CD14-positive monocyte (primary cell): Measurements from ENCODE around the gene GPER1. TPM values are rescaled to one million over a fixed set of nuclear protein-coding genes. Genes with fewer than 3 reads are reported as not detected.

ENCODE experiments used
- DNase-seq, 3 donors: peaks; one replicate each; pipeline ENCODE4 v3.0.0-alpha.2; 2011 to 2022
- H2AFZ ChIP-seq: 2 replicates; pipeline ENCODE4 v1.6.0; 2012; ENCODE audit warnings: mild to moderate bottlenecking, low read depth, low read length, inconsistent platforms; ENCODE audit not compliant: insufficient read depth, poor library complexity, severe bottlenecking
- H3K27ac ChIP-seq, 2 donors: 1 replicate in 1 of 2; 2 replicates in 1 of 2; pipeline ENCODE4 v1.5.1; 2012 to 2013; ENCODE audit warnings: low read length in 2 of 2, control low read depth in 1 of 2, inconsistent platforms in 1 of 2, low read depth in 1 of 2, mild to moderate bottlenecking in 1 of 2
- H3K27me3 ChIP-seq, 2 donors: one replicate each; pipeline versions ENCODE4 v1.6.0 to v1.6.1; 2011 to 2013; ENCODE audit warnings: low read length in 2 of 2; ENCODE audit not compliant: control insufficient read depth in 2 of 2, insufficient read depth in 2 of 2
- H3K36me3 ChIP-seq, 2 donors: replicated peaks in 1 of 2; 1 replicate in 1 of 2; 2 replicates in 1 of 2; pipeline versions ENCODE4 v1.5.1 to v1.6.1; 2012 to 2013; ENCODE audit warnings: low read length in 2 of 2, control low read depth in 1 of 2, inconsistent platforms in 1 of 2, mild to moderate bottlenecking in 1 of 2; ENCODE audit not compliant: insufficient read depth in 2 of 2, control insufficient read depth in 1 of 2
- H3K4me1 ChIP-seq, 2 donors: 1 replicate in 1 of 2; 2 replicates in 1 of 2; pipeline versions ENCODE4 v1.5.1 to v1.6.1; 2012 to 2013; ENCODE audit warnings: low read length in 2 of 2, control low read depth in 1 of 2, inconsistent platforms in 1 of 2, mild to moderate bottlenecking in 1 of 2, moderate library complexity in 1 of 2; ENCODE audit not compliant: insufficient read depth in 2 of 2, control insufficient read depth in 1 of 2
- H3K4me2 ChIP-seq: replicated peaks from 2 replicates; pipeline ENCODE3; 2012; ENCODE audit warnings: low read length, moderate library complexity, mild to moderate bottlenecking; ENCODE audit not compliant: poor library complexity, severe bottlenecking; ENCODE audit errors: extremely low read depth
- H3K4me3 ChIP-seq, 3 experiments: fragments of 200-600 bp in 1 of 3; sonication (generic) in 1 of 3; replicated peaks in 1 of 3; 1 replicate in 2 of 3; 2 replicates in 1 of 3; pipeline ENCODE4 v1.5.1; 2011 to 2013; ENCODE audit warnings: low read length in 3 of 3, mild to moderate bottlenecking in 3 of 3, control low read depth in 2 of 3, low read depth in 2 of 3, inconsistent platforms in 1 of 3, moderate library complexity in 1 of 3
- H3K79me2 ChIP-seq: 2 replicates; pipeline ENCODE4 v1.6.0; 2012; ENCODE audit warnings: mild to moderate bottlenecking, control low read depth, inconsistent platforms, low read length, moderate library complexity; ENCODE audit not compliant: insufficient read depth
- H3K9ac ChIP-seq: 2 replicates; pipeline ENCODE4 v1.6.0; 2017; ENCODE audit warnings: low read length, mild to moderate bottlenecking; ENCODE audit not compliant: insufficient read depth, poor library complexity, severe bottlenecking
- H3K9me3 ChIP-seq, 2 donors: replicated peaks in 1 of 2; 1 replicate in 1 of 2; 2 replicates in 1 of 2; pipeline versions ENCODE4 v1.5.1 to v1.6.1; 2012 to 2013; ENCODE audit warnings: low read length in 2 of 2, control low read depth in 1 of 2; ENCODE audit not compliant: control insufficient read depth in 1 of 2, insufficient read depth in 1 of 2
- H4K20me1 ChIP-seq: 2 replicates; pipeline ENCODE4 v1.6.0; 2012; ENCODE audit warnings: mild to moderate bottlenecking, low read length, control low read depth, moderate library complexity; ENCODE audit not compliant: insufficient read depth
- H3K27ac Mint-ChIP-seq, 7 donors: one replicate each; pipeline ENCODE4 v1.8.0; 2020; ENCODE audit warnings: mild to moderate bottlenecking in 7 of 7, mixed read lengths in 7 of 7, moderate library complexity in 6 of 7, inconsistent platforms in 2 of 7
- H3K27me3 Mint-ChIP-seq, 3 donors: one replicate each; pipeline ENCODE4 v1.8.0; 2021 to 2022; ENCODE audit warnings: low read depth in 3 of 3, mild to moderate bottlenecking in 3 of 3, mixed read lengths in 3 of 3, moderate library complexity in 3 of 3, inconsistent platforms in 1 of 3
- H3K36me3 Mint-ChIP-seq, 2 donors: one replicate each; pipeline ENCODE4 v1.8.0; 2020; ENCODE audit warnings: mixed read lengths in 2 of 2, inconsistent platforms in 1 of 2, mild to moderate bottlenecking in 1 of 2
- H3K4me1 Mint-ChIP-seq: one replicate; pipeline ENCODE4 v1.8.0; 2020; ENCODE audit warnings: mild to moderate bottlenecking, mixed read lengths
- H3K4me3 Mint-ChIP-seq, 2 donors: one replicate each; pipeline ENCODE4 v1.8.0; 2020; ENCODE audit warnings: mild to moderate bottlenecking in 2 of 2, mixed read lengths in 2 of 2, moderate library complexity in 1 of 2
- H3K9me3 Mint-ChIP-seq, 7 donors: one replicate each; pipeline ENCODE4 v1.8.0; 2020 to 2022; ENCODE audit warnings: mixed read lengths in 7 of 7, mild to moderate bottlenecking in 6 of 7, moderate library complexity in 6 of 7, inconsistent platforms in 2 of 7
- WGBS: methylation state at CpG from one replicate; pipeline ENCODE4 v1.1.5; 2013; ENCODE audit warnings: missing lambda C conversion rate; ENCODE audit not compliant: insufficient coverage; 5-methylcytosine and 5-hydroxymethylcytosine counted together
- intact Hi-C, 2 donors: fragments of 100-400 bp; cut with micrococcal nuclease; formaldehyde crosslinking; loops; one replicate each; pipeline versions ENCODE4 v1.15.0 to v1.15.1; 2023
- polyA plus RNA-seq, 3 donors: library from polyadenylated mRNA; depleted of rRNA in 1 of 3; unstranded in 2 of 3; stranded (reverse) in 1 of 3; fragments of 300-500 nt in 2 of 3; fragments of >200 nt in 1 of 3; fragmentation: Illumina TruSeq in 2 of 3; gene quantifications; 1 replicate in 2 of 3; 2 replicates in 1 of 3; pipeline ENCODE4 v1.2.3, GENCODE V29; 2012 to 2021
- TF ChIP-seq, protein P1 (sequence below): fragments of 200-600 bp; IDR thresholded peaks from one replicate; pipeline ENCODE4 v1.8.0; 2022; ENCODE audit warnings: antibody characterized with exemption, mild to moderate bottlenecking

The GPER1 gene
- polyA plus RNA-seq, 3 donors, result 0.35 to 10.0 (median 4.1) TPM

DNA sequence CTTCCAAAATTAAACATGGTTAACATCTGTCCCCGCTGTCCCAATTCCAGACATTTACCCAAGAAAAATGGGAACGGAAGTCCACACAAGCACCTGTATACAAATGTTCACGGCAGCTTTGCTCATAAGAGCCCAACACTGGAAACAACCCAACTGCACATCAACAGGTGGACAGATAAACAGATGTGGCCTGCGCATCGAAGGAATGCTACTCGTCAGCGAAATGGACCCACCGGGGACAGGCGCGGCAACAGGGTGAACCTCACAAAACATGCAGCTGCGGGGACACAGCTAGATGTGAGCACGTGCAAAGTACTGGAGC is 22.7 kb upstream of the GPER1 start:
- no peak overlapping the region for H3K27ac ChIP-seq
- no peaks in the 10 kb centered on the region for H3K79me2 ChIP-seq
- peaks cover 0 to 9% (median 0%) of the 10 kb centered on the region in 7 donors for H3K9me3 Mint-ChIP-seq
- H3K36me3 ChIP-seq, result no peaks in the 10 kb centered on the region
- 77% methylated on average over 12 of the region's 12 CpGs for WGBS
- peaks cover 32 to 36% of the 10 kb centered on the region in 2 donors for H3K4me1 ChIP-seq
- peaks cover 34% of the 10 kb centered on the region for H3K4me1 Mint-ChIP-seq
- H3K27me3 Mint-ChIP-seq, result peaks cover 28 to 40% (median 31%) of the 10 kb centered on the region in 3 donors
- H3K4me3 ChIP-seq, result no peak overlapping the region
- TF ChIP-seq, protein P1, sequence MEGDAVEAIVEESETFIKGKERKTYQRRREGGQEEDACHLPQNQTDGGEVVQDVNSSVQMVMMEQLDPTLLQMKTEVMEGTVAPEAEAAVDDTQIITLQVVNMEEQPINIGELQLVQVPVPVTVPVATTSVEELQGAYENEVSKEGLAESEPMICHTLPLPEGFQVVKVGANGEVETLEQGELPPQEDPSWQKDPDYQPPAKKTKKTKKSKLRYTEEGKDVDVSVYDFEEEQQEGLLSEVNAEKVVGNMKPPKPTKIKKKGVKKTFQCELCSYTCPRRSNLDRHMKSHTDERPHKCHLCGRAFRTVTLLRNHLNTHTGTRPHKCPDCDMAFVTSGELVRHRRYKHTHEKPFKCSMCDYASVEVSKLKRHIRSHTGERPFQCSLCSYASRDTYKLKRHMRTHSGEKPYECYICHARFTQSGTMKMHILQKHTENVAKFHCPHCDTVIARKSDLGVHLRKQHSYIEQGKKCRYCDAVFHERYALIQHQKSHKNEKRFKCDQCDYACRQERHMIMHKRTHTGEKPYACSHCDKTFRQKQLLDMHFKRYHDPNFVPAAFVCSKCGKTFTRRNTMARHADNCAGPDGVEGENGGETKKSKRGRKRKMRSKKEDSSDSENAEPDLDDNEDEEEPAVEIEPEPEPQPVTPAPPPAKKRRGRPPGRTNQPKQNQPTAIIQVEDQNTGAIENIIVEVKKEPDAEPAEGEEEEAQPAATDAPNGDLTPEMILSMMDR, result no peak
- H3K36me3 Mint-ChIP-seq, result no peaks in the 10 kb centered on the region
- H3K27ac Mint-ChIP-seq, result no peak overlapping the region
- H2AFZ ChIP-seq, result peak overlapping the region; percentile 30
- DNase-seq, result no peak
- peak overlapping the region; percentile 36 for H3K4me2 ChIP-seq
- H3K9me3 ChIP-seq, result no peaks in the 10 kb centered on the region
- peak overlapping the region in 1 of 2 donors; percentile 82 for H3K4me3 Mint-ChIP-seq
- intact Hi-C loops, result loop anchor here (1.0 to 10.0 kb wide), 5 partner anchors 71 to 280 kb away; partner anchors contain the start of gene GET4 (in 1 of the 2)
- H3K27me3 ChIP-seq, result peaks cover 0 to 35% of the 10 kb centered on the region in 2 donors
- no peak overlapping the region for H3K9ac ChIP-seq
- no peaks in the 10 kb centered on the region for H4K20me1 ChIP-seq

DNA sequence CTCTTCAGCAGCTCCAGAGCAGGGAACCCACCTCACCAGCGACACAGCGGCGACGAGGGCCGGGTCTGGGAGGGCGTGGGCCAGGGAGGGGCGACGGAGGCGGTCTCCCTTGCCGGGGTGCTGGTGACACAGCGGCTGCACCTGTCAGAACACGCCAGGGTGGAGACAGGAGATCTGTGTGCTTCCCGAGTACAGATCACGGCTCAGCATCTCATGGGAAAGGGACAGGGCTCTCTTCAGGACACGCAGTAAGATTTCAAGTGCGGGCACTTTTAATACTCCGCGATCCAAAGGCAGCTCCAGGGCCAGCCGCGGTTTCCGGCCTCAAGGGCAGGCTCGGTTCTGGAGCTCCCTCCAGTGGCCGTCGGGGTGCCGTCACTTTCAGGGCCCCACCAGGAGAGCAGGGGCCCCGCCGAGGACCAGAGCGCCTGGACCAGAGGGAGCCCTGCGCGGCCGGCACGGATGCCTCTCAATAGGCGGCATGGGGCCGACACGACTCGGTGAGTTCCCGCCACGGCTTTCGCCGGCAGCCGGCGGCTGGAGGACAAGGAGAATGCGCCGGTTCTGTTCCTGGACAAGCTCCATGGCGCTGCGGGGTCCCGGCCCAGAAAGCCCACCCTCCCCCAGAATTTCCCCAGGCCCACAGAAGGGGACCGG is 22.2 kb upstream of the GPER1 start:
- no peak overlapping the region for H3K4me3 ChIP-seq
- DNase-seq, result peak; percentile 69 to 77 (median 74)
- H3K27ac ChIP-seq, result no peak overlapping the region
- peaks cover 0 to 30% of the 10 kb centered on the region in 2 donors for H3K27me3 ChIP-seq
- H3K27me3 Mint-ChIP-seq, result peaks cover 25 to 35% (median 26%) of the 10 kb centered on the region in 3 donors
- WGBS, result 15% methylated on average over 48 of the region's 48 CpGs
- no peaks in the 10 kb centered on the region for H3K36me3 Mint-ChIP-seq
- H3K9me3 Mint-ChIP-seq, result peaks cover 0 to 9% (median 0%) of the 10 kb centered on the region in 7 donors
- H3K9me3 ChIP-seq, result peaks cover 0 to under 1% of the 10 kb centered on the region in 2 donors
- intact Hi-C loops, result loop anchor here (1.0 to 10.0 kb wide), 5 partner anchors 71 to 281 kb away; partner anchors contain the start of gene GET4 (in 1 of the 2)
- peaks cover 27 to 31% of the 10 kb centered on the region in 2 donors for H3K4me1 ChIP-seq
- H3K27ac Mint-ChIP-seq, result no peak overlapping the region
- H3K36me3 ChIP-seq, result no peaks in the 10 kb centered on the region
- H3K4me3 Mint-ChIP-seq, result peak overlapping the region in 1 of 2 donors; percentile 82
- TF ChIP-seq, protein P1, result peak; percentile 95
- H3K9ac ChIP-seq, result no peak overlapping the region
- no peaks in the 10 kb centered on the region for H4K20me1 ChIP-seq
- peaks cover 29% of the 10 kb centered on the region for H3K4me1 Mint-ChIP-seq
- peak overlapping the region; percentile 30 for H2AFZ ChIP-seq
- peak overlapping the region; percentile 36 for H3K4me2 ChIP-seq
- no peaks in the 10 kb centered on the region for H3K79me2 ChIP-seq
